HepG2 (cell line): ENCODE data around the gene FAM131A. TPM values are rescaled to one million over a fixed set of nuclear protein-coding genes. Genes with fewer than 3 reads are reported as not detected.

Experiments used
- ATRX ChIP-seq: sonication (generic); formaldehyde crosslinking; IDR thresholded peaks from 2 replicates; pipeline ENCODE4 v1.4.0; 2020; ENCODE audit warnings: missing genetic modification reagents, borderline replicate concordance
- ISX ChIP-seq: sonication (generic); formaldehyde crosslinking; conservative IDR thresholded peaks from 2 replicates; pipeline ENCODE4 v1.5.0; 2020; ENCODE audit warnings: missing genetic modification reagents
- JARID2 ChIP-seq: sonication (generic); formaldehyde crosslinking; IDR thresholded peaks from 2 replicates; pipeline ENCODE4 v1.8.1; 2023; ENCODE audit warnings: missing genetic modification reagents, inconsistent platforms; ENCODE audit not compliant: insufficient replicate concordance
- MBD4 ChIP-seq: IDR thresholded peaks from 2 replicates; pipeline ENCODE4 v1.6.1; 2012; ENCODE audit warnings: low read length, inconsistent platforms, borderline replicate concordance
- NCOA2 ChIP-seq: sonication (generic); formaldehyde crosslinking; IDR thresholded peaks from 2 replicates; pipeline ENCODE4 v1.8.0; 2022; ENCODE audit warnings: inconsistent platforms
- PHB2 ChIP-seq: fragments of 450-650 bp; IDR thresholded peaks from 2 replicates; pipeline ENCODE4 v1.6.1; 2018; ENCODE audit not compliant: partially characterized antibody
- SALL1 ChIP-seq: sonication (generic); formaldehyde crosslinking; IDR thresholded peaks from 2 replicates; pipeline ENCODE4 v1.8.0; 2022; ENCODE audit warnings: mild to moderate bottlenecking, missing genetic modification reagents
- TBX2 ChIP-seq: sonication (generic); formaldehyde crosslinking; IDR thresholded peaks from 2 replicates; pipeline ENCODE4 v1.5.0; 2020; ENCODE audit warnings: missing genetic modification reagents, mild to moderate bottlenecking, borderline replicate concordance
- ZFP36L1 ChIP-seq: sonication (generic); formaldehyde crosslinking; IDR thresholded peaks from 2 replicates; pipeline ENCODE4 v1.8.0; 2022; ENCODE audit warnings: mild to moderate bottlenecking, missing genetic modification reagents, moderate library complexity
- ZNF326 ChIP-seq: sonication (generic); formaldehyde crosslinking; IDR thresholded peaks from 2 replicates; pipeline ENCODE4 v1.4.0; 2020; ENCODE audit warnings: missing genetic modification reagents, borderline replicate concordance
- ZNF354B ChIP-seq: sonication (generic); formaldehyde crosslinking; IDR thresholded peaks from 2 replicates; pipeline ENCODE4 v1.8.0; 2022; ENCODE audit warnings: mild to moderate bottlenecking, missing genetic modification reagents
- ZNF850 ChIP-seq: sonication (generic); formaldehyde crosslinking; conservative IDR thresholded peaks from 2 replicates; pipeline ENCODE4 v1.9.0; 2021; ENCODE audit warnings: mild to moderate bottlenecking, missing genetic modification reagents
- ZSCAN31 ChIP-seq: sonication (generic); formaldehyde crosslinking; IDR thresholded peaks from 2 replicates; pipeline ENCODE4 v1.5.0; 2020; ENCODE audit warnings: low read depth, mild to moderate bottlenecking, missing genetic modification reagents
- ZSCAN9 ChIP-seq: IDR thresholded peaks from 2 replicates; pipeline ENCODE4 v1.6.1; 2016; ENCODE audit warnings: borderline replicate concordance
- polyA plus RNA-seq, 8 experiments: library from polyadenylated mRNA; depleted of rRNA in 3 of 8; stranded (reverse) in 7 of 8; unstranded in 1 of 8; fragments of >200 nt; fragmentation: Illumina TruSeq in 4 of 8; extraction: Trizol in 4 of 8; gene quantifications; 2 replicates each; pipeline versions ENCODE4 v1.2.1 to v1.2.3, GENCODE V29; 2011 to 2016; ENCODE audit warnings: low read depth in 4 of 8, missing spikeins in 1 of 8, mixed read lengths in 1 of 8; ENCODE audit not compliant: insufficient read depth in 1 of 8
- total RNA-seq, 5 experiments: library from RNA; depleted of rRNA; stranded (reverse); fragments of >200 nt; fragmentation: Illumina TruSeq; extraction: Trizol; gene quantifications; 2 replicates each; pipeline ENCODE4 v1.2.3, GENCODE V29; 2016; ENCODE audit warnings: low read depth in 1 of 5
- TF ChIP-seq, protein P1 (sequence below): IDR thresholded peaks from 2 replicates; pipeline ENCODE4 v1.6.1; 2012; ENCODE audit warnings: low read depth, low read length, improper control_type of control experiment
- TF ChIP-seq, protein P2 (sequence below), 2 experiments: sonication (generic) in 1 of 2; formaldehyde crosslinking in 1 of 2; IDR thresholded peaks; 2 replicates each; pipeline versions ENCODE4 v1.6.1 to v1.9.0; 2014 to 2022; ENCODE audit warnings: antibody characterized with exemption in 1 of 2, borderline replicate concordance in 1 of 2, inconsistent platforms in 1 of 2, low read depth in 1 of 2, missing genetic modification reagents in 1 of 2
- TF ChIP-seq, protein P3 (sequence below): sonication (generic); formaldehyde crosslinking; IDR thresholded peaks from 2 replicates; pipeline ENCODE4 v1.5.0; 2020; ENCODE audit warnings: mild to moderate bottlenecking, missing genetic modification reagents, borderline replicate concordance

Gene FAM131A
- total and polyA plus RNA-seq, 2 of the 13 experiments (the other 11 are each of a cell fraction or from before 2014, with no cell fraction given) = 9.2 to 9.3 TPM

DNA sequence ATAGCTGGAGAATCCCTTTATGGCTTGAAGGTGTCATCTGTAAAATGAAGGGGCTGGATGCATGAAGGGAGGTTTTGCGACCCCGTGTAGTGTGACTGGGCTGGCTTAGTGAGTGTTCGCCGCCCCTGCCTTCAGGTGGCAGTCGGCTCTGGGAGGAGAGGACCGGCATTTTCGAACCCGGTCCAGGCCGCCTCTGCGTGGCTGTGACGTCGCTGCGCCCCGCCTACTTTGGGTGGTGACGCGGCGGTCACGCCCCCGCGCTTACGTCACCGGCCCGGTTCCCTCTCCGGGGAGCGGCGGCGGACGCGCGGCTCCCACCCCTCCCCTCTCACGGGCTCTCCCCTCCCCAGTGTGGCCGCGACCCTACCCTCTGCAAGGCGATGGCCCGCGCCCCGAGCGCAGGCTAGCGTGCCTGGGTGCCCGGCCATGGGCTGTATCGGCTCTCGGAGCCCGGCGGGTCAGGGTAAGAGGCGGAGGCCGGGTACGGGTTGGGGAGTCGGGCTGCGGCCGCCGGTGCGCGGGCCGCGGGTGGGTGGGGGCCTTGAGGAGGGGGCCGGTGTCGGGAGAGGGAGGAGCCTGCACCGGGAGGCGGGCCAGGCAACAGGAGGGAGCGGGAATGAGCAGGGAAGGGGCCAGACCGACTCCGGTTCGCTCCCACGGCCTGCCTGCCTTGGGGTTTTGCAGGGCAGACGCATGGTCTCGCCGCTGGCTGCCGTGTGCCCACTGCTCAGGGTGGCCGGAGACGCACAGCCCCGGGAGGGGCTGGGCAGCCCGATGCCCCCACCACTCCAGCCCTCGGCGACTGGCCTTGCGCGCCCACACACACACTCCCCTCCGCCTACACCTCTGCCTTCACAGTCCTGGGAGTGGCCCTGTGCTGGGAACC, 1.5 kb upstream of the FAM131A start (continued):
- TF ChIP-seq ZNF354B (CRISPR knock-in tag) (0 out of 2 replicates have a peak, but pooled peaks have one; percentile 56), ISX (CRISPR knock-in tag) (no peak), ZNF326 (CRISPR knock-in tag) (peak; percentile 49; the same call in 1 of the 2 replicates), ZNF850 (CRISPR knock-in tag) (peak; percentile 44; the same call in 1 of the 2 replicates), ZSCAN31 (CRISPR knock-in tag) (peak; percentile 68; the same call in 1 of the 2 replicates), MBD4 (no peak), SALL1 (CRISPR knock-in tag) (peak; percentile 72), NCOA2 (CRISPR knock-in tag) (no peak), TBX2 (CRISPR knock-in tag) (peak; percentile 75), ATRX (CRISPR knock-in tag) (no peak), JARID2 (CRISPR knock-in tag) (no peak), PHB2 (no peak), ZSCAN9 (CRISPR knock-in tag) (no peak), ZFP36L1 (CRISPR knock-in tag) (no peak)
- TF ChIP-seq, protein P1, sequence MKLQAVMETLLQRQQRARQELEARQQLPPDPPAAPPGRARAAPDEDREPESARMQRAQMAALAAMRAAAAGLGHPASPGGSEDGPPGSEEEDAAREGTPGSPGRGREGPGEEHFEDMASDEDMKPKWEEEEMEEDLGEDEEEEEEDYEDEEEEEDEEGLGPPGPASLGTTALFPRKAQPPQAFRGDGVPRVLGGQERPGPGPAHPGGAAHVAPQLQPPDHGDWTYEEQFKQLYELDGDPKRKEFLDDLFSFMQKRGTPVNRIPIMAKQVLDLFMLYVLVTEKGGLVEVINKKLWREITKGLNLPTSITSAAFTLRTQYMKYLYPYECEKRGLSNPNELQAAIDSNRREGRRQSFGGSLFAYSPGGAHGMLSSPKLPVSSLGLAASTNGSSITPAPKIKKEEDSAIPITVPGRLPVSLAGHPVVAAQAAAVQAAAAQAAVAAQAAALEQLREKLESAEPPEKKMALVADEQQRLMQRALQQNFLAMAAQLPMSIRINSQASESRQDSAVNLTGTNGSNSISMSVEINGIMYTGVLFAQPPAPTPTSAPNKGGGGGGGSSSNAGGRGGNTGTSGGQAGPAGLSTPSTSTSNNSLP = no peak
- TF ChIP-seq, protein P2, sequence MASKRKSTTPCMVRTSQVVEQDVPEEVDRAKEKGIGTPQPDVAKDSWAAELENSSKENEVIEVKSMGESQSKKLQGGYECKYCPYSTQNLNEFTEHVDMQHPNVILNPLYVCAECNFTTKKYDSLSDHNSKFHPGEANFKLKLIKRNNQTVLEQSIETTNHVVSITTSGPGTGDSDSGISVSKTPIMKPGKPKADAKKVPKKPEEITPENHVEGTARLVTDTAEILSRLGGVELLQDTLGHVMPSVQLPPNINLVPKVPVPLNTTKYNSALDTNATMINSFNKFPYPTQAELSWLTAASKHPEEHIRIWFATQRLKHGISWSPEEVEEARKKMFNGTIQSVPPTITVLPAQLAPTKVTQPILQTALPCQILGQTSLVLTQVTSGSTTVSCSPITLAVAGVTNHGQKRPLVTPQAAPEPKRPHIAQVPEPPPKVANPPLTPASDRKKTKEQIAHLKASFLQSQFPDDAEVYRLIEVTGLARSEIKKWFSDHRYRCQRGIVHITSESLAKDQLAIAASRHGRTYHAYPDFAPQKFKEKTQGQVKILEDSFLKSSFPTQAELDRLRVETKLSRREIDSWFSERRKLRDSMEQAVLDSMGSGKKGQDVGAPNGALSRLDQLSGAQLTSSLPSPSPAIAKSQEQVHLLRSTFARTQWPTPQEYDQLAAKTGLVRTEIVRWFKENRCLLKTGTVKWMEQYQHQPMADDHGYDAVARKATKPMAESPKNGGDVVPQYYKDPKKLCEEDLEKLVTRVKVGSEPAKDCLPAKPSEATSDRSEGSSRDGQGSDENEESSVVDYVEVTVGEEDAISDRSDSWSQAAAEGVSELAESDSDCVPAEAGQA (IDR thresholded peaks at IDR 0.05; ENCODE audit: low read depth) = peak; percentile 90
- TF ChIP-seq, protein P2 (CRISPR knock-in tag; IDR thresholded peaks at IDR 0.05; ENCODE audit: borderline replicate concordance) = no peak
- TF ChIP-seq, protein P3, sequence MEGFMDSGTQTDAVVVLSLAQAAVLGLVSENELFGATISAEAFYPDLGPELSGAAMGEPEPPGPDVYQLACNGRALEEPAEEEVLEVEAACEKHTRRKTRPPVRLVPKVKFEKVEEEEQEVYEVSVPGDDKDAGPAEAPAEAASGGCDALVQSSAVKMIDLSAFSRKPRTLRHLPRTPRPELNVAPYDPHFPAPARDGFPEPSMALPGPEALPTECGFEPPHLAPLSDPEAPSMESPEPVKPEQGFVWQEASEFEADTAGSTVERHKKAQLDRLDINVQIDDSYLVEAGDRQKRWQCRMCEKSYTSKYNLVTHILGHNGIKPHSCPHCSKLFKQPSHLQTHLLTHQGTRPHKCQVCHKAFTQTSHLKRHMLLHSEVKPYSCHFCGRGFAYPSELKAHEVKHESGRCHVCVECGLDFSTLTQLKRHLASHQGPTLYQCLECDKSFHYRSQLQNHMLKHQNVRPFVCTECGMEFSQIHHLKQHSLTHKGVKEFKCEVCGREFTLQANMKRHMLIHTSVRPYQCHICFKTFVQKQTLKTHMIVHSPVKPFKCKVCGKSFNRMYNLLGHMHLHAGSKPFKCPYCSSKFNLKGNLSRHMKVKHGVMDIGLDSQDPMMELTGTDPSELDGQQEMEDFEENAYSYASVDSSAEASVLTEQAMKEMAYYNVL (CRISPR knock-in tag) = peak; percentile 60; the same call in 1 of the 2 replicates
